NCI-H128 (cell line): ENCODE results near the gene FLVCR1.

Experiments used
- DNase-seq: peaks from one replicate; lab custom pipeline; 2025; ENCODE audit not compliant: unreplicated experiment; lab: John Stamatoyannopoulos, UW

FLVCR1 gene

GRCh38 chr1:212915245-212916091, 57.4 kb downstream of the FLVCR1 start:
- DNase-seq = no peak

GRCh38 chr1:212916481-212917133, 58.5 kb downstream of the FLVCR1 start:
- no peak for DNase-seq

- DNase-seq = no peak
These were observed 59.0 kb downstream of the FLVCR1 start for GRCh38 chr1:212917134-212917485.

GRCh38 chr1:212917858-212918257, 59.8 kb downstream of the FLVCR1 start:
- no peak for DNase-seq

GRCh38 chr1:212918824-212919223, 60.7 kb downstream of the FLVCR1 start:
- DNase-seq = no peak

GRCh38 chr1:212920246-212920645, 62.2 kb downstream of the FLVCR1 start:
- no peak for DNase-seq

- no peak for DNase-seq
These were observed 62.8 kb downstream of the FLVCR1 start for GRCh38 chr1:212920896-212921295.

- DNase-seq = no peak
These were observed 63.9 kb downstream of the FLVCR1 start for GRCh38 chr1:212922016-212922415.

GRCh38 chr1:212926372-212926771, 68.3 kb downstream of the FLVCR1 start:
- DNase-seq = no peak

GRCh38 chr1:212928323-212929291, 70.5 kb downstream of the FLVCR1 start:
- DNase-seq = no peak

GRCh38 chr1:212930986-212931678, 73.1 kb downstream of the FLVCR1 start:
- DNase-seq = no peak

- no peak for DNase-seq
These were observed 75.9 kb downstream of the FLVCR1 start for GRCh38 chr1:212933815-212934471.

GRCh38 chr1:212935387-212935981, 77.4 kb downstream of the FLVCR1 start:
- no peak for DNase-seq

- DNase-seq = no peak
These were observed 79.0 kb downstream of the FLVCR1 start for GRCh38 chr1:212937034-212937433.

GRCh38 chr1:212938846-212939245, 80.8 kb downstream of the FLVCR1 start:
- no peak for DNase-seq

- no peak for DNase-seq
These were observed 83.4 kb downstream of the FLVCR1 start for GRCh38 chr1:212941452-212941851.

GRCh38 chr1:212942679-212943392, 84.8 kb downstream of the FLVCR1 start:
- DNase-seq = no peak

GRCh38 chr1:212943393-212943710, 85.3 kb downstream of the FLVCR1 start:
- no peak for DNase-seq

GRCh38 chr1:212944229-212944901, 86.3 kb downstream of the FLVCR1 start:
- no peak for DNase-seq
